K562 (cell line): ENCODE results near the gene TCEAL9. TPM values are rescaled to one million over a fixed set of nuclear protein-coding genes. Genes with fewer than 3 reads are reported as not detected.

Experiments used
- ATAC-seq: fragments of 200-7000 bp; cut with Tn5 transposase; 3 replicates; pipeline ENCODE4 v1.9.1; 2020; ENCODE audit warnings: moderate library complexity
- BruUV-seq: library from RNA; stranded (reverse); fragments of 400-500 nt; replicated peaks from 2 replicates; lab custom pipeline; 2021; lab: Mats Ljungman, UMichigan
- CTCF ChIA-PET: fragments of 300-600 bp; formaldehyde crosslinking; extraction: SDS; loops from one replicate; lab custom pipeline; 2021; ENCODE audit warnings: low intra/inter-chr PET ratio; lab: Yijun Ruan, JAX
- POLR2A ChIA-PET: fragments of 300-600, 350-650 bp; sonication (Branson Sonifier 250); formaldehyde crosslinking; extraction: SDS; loops from one replicate; lab custom pipeline; 2021; ENCODE audit warnings: antibody characterized with exemption, inconsistent platforms; lab: Yijun Ruan, JAX
- DNase-seq, 4 experiments: peaks; one replicate each; pipeline versions ENCODE4 v3.0.0 to v3.0.0-alpha.2; 2011 to 2018; ENCODE audit warnings: low spot score in 3 of 4, mixed read lengths in 3 of 4; ENCODE audit errors: extremely low read depth in 1 of 4
- FAIRE-seq: peaks from 2 replicates; lab custom pipeline; 2011; peaks lifted over from hg19 to GRCh38; lab: Jason Lieb, UNC
- H2AFZ ChIP-seq: 2 replicates; pipeline ENCODE4 v1.6.0; 2011; ENCODE audit warnings: low read depth, low read length, control low read depth, inconsistent platforms
- H3K27ac ChIP-seq: fragments of 200-600 bp; 3 replicates; pipeline ENCODE4 v1.8.0; 2011; ENCODE audit warnings: low read depth, mild to moderate bottlenecking, control low read depth, inconsistent platforms, low read length, moderate library complexity, mixed read lengths; ENCODE audit errors: extremely low read depth
- H3K27me3 ChIP-seq, 2 experiments: fragments of 300-600 bp in 1 of 2; 2 replicates in 1 of 2; 3 replicates in 1 of 2; pipeline versions ENCODE4 v1.6.0 to v1.8.0; 2011; ENCODE audit warnings: inconsistent platforms in 2 of 2, low read length in 2 of 2, mild to moderate bottlenecking in 1 of 2, mixed read lengths in 1 of 2, moderate library complexity in 1 of 2; ENCODE audit not compliant: control insufficient read depth in 2 of 2, insufficient read depth in 2 of 2
- H3K36me3 ChIP-seq: fragments of 300-600 bp; 3 replicates; pipeline ENCODE4 v1.8.0; 2011; ENCODE audit warnings: mild to moderate bottlenecking, low read length, inconsistent platforms; ENCODE audit not compliant: control insufficient read depth, insufficient read depth
- H3K4me1 ChIP-seq, 2 experiments: fragments of 200-600 bp in 1 of 2; replicated peaks in 1 of 2; 2 replicates in 1 of 2; 3 replicates in 1 of 2; pipeline versions ENCODE4 v1.5.1 to v1.8.0; 2011; ENCODE audit warnings: inconsistent platforms in 2 of 2, low read length in 2 of 2, mild to moderate bottlenecking in 1 of 2, mixed read lengths in 1 of 2, moderate library complexity in 1 of 2; ENCODE audit not compliant: control insufficient read depth in 2 of 2, insufficient read depth in 2 of 2
- H3K4me2 ChIP-seq: 2 replicates; pipeline ENCODE4 v1.6.1; 2011; ENCODE audit warnings: low read length, control low read depth, inconsistent platforms, mixed read lengths; ENCODE audit not compliant: insufficient read depth
- H3K4me3 ChIP-seq: fragments of 200-600 bp; sonication (generic), shearing (Covaris generic); 2 replicates; pipeline ENCODE4 v1.5.1; 2016; ENCODE audit warnings: control low read depth, inconsistent platforms
- H3K79me2 ChIP-seq: fragments of 200-600 bp; 3 replicates; pipeline ENCODE4 v1.8.0; 2011; ENCODE audit warnings: low read length, inconsistent platforms; ENCODE audit not compliant: control insufficient read depth, insufficient read depth
- H3K9ac ChIP-seq, 2 experiments: 2 replicates each; pipeline versions ENCODE4 v1.6.0 to v1.6.1; 2011; ENCODE audit warnings: low read depth in 2 of 2, low read length in 2 of 2, control low read depth in 1 of 2, inconsistent platforms in 1 of 2, mild to moderate bottlenecking in 1 of 2, mixed read lengths in 1 of 2; ENCODE audit not compliant: insufficient read depth in 1 of 2
- H3K9me1 ChIP-seq: one replicate; pipeline ENCODE4 v1.6.0; 2011; ENCODE audit warnings: inconsistent platforms, mild to moderate bottlenecking, low read length, moderate library complexity; ENCODE audit not compliant: control insufficient read depth, insufficient read depth
- H3K9me3 ChIP-seq: replicated peaks from 2 replicates; pipeline ENCODE4 v1.5.1; 2011; ENCODE audit warnings: low read depth, low read length, inconsistent platforms; ENCODE audit not compliant: control insufficient read depth, insufficient read depth
- H4K20me1 ChIP-seq: replicated peaks from 2 replicates; pipeline ENCODE4 v1.6.1; 2011; ENCODE audit warnings: low read length, inconsistent platforms, mixed read lengths; ENCODE audit not compliant: control insufficient read depth, insufficient read depth
- BRCA1 ChIP-seq, 2 experiments: fragments of 450-650 bp in 1 of 2; sonication (generic) in 1 of 2; formaldehyde crosslinking in 1 of 2; IDR thresholded peaks; 2 replicates each; pipeline versions ENCODE4 v1.5.0 to v1.6.1; 2017 to 2020; ENCODE audit warnings: mild to moderate bottlenecking in 1 of 2, missing genetic modification reagents in 1 of 2
- DLX4 ChIP-seq: fragments of 250-450 bp; sonication (Bioruptor Pico); IDR thresholded peaks from 2 replicates; pipeline ENCODE4 v1.6.1; 2021; ENCODE audit warnings: mild to moderate bottlenecking
- ELK3 ChIP-seq: fragments of 450-650 bp; formaldehyde crosslinking; IDR thresholded peaks from 2 replicates; pipeline ENCODE4 v1.4.0; 2020; ENCODE audit warnings: mild to moderate bottlenecking
- ESRRB ChIP-seq: fragments of 250-450 bp; sonication (Bioruptor Pico); IDR thresholded peaks from 2 replicates; pipeline ENCODE4 v1.5.0; 2020; ENCODE audit warnings: mild to moderate bottlenecking, moderate library complexity, borderline replicate concordance
- FOS ChIP-seq: IDR thresholded peaks from 3 replicates; pipeline ENCODE4 v1.6.1; 2011; ENCODE audit not compliant: insufficient read length; ENCODE audit errors: extremely low read depth
- FOXJ2 ChIP-seq: fragments of 200-800 bp; sonication (Bioruptor generic); IDR thresholded peaks from 2 replicates; pipeline ENCODE4 v1.6.1; 2016; ENCODE audit warnings: missing genetic modification characterization, missing compliant biosample characterization
- NR3C1 ChIP-seq: sonication (generic); formaldehyde crosslinking; IDR thresholded peaks from 2 replicates; pipeline ENCODE4 v1.8.1; 2022; ENCODE audit warnings: missing genetic modification reagents
- PTBP1 ChIP-seq: fragments of 200-400 bp; formaldehyde crosslinking; IDR thresholded peaks from 2 replicates; pipeline ENCODE4 v1.6.1; 2017; ENCODE audit warnings: low read depth, low read length
- RBM14 ChIP-seq: fragments of 200-400 bp; formaldehyde crosslinking; IDR thresholded peaks from 2 replicates; pipeline ENCODE4 v1.6.1; 2018; ENCODE audit warnings: low read depth, mild to moderate bottlenecking, low read length, moderate library complexity, borderline replicate concordance; ENCODE audit not compliant: insufficient read depth
- RBM15 ChIP-seq: fragments of 200-400 bp; formaldehyde crosslinking; IDR thresholded peaks from 2 replicates; pipeline ENCODE4 v1.6.1; 2018; ENCODE audit warnings: mild to moderate bottlenecking, low read length, moderate library complexity; ENCODE audit not compliant: insufficient read depth
- SP2 ChIP-seq: IDR thresholded peaks from 2 replicates; pipeline ENCODE4 v1.6.1; 2011; ENCODE audit warnings: mild to moderate bottlenecking, low read depth, low read length, moderate library complexity; ENCODE audit not compliant: poor library complexity, severe bottlenecking; ENCODE audit errors: extremely low read depth
- SUPT5H ChIP-seq: fragments of 450-650 bp; IDR thresholded peaks from 2 replicates; pipeline ENCODE4 v1.6.1; 2016
- ZBTB33 ChIP-seq: sonication (generic); formaldehyde crosslinking; IDR thresholded peaks from 2 replicates; pipeline ENCODE4 v1.8.1; 2023; ENCODE audit warnings: mild to moderate bottlenecking, missing genetic modification reagents
- ZFX ChIP-seq: sonication (generic); formaldehyde crosslinking; IDR thresholded peaks from 2 replicates; pipeline ENCODE4 v1.8.0; 2022; ENCODE audit warnings: mild to moderate bottlenecking, missing genetic modification reagents, moderate library complexity
- ZNF197 ChIP-seq: fragments of 200-800 bp; sonication (Bioruptor generic); IDR thresholded peaks from 2 replicates; pipeline ENCODE4 v1.6.1; 2016; ENCODE audit warnings: low read depth, missing genetic modification characterization, missing compliant biosample characterization
- ZNF436 ChIP-seq: fragments of 250-450, 450-650 bp; sonication (Bioruptor Pico); formaldehyde crosslinking; IDR thresholded peaks from 2 replicates; pipeline ENCODE4 v1.7.0; 2020; ENCODE audit warnings: mild to moderate bottlenecking
- WGBS: fragments of 100-300 bp; shearing (Covaris generic); methylation state at CpG from one replicate; pipeline ENCODE4 v1.1.6; 2016; ENCODE audit warnings: low coverage, mixed read lengths; ENCODE audit not compliant: insufficient coverage; ENCODE audit errors: missing lambda C conversion rate; 5-methylcytosine and 5-hydroxymethylcytosine counted together
- in situ Hi-C: fragments of 300-500 bp; cut with MboI; formaldehyde crosslinking; loops from 4 replicates; pipeline ENCODE4 v1.15.0; 2018; ENCODE audit warnings: inconsistent platforms, mixed read lengths
- intact Hi-C: fragments of 100-400 bp; cut with micrococcal nuclease; formaldehyde crosslinking; loops from 2 replicates; pipeline ENCODE4 v1.14.2; 2022
- polyA plus RNA-seq, 8 experiments: library from polyadenylated mRNA; depleted of rRNA in 4 of 8; stranded (reverse) in 5 of 8; unstranded in 3 of 8; fragments of >200 nt; fragmentation: Nextera tagmentation in 2 of 8; fragmentation: Illumina TruSeq in 1 of 8; extraction: Ambion mirVana in 2 of 8; extraction: Trizol in 1 of 8; gene quantifications; 2 replicates each; pipeline versions ENCODE4 v1.2.1 to v1.2.3, GENCODE V29; 2011 to 2014; ENCODE audit warnings: inconsistent platforms in 1 of 8, missing spikeins in 1 of 8
- total RNA-seq, 7 experiments: library from RNA; depleted of rRNA in 6 of 7; stranded (reverse); fragments of >200 nt in 6 of 7; fragmentation: Illumina TruSeq in 2 of 7; extraction: Trizol in 2 of 7; gene quantifications; 2 replicates each; pipeline versions ENCODE4 v1.2.1 to v1.2.3, GENCODE V29; 2011 to 2021; ENCODE audit warnings: low replicate concordance in 1 of 7
- TF ChIP-seq, protein P1 (sequence below): IDR thresholded peaks from 2 replicates; pipeline ENCODE4 v1.6.1; 2011; ENCODE audit not compliant: insufficient read length; ENCODE audit errors: extremely low read depth

The TCEAL9 gene
- total and polyA plus RNA-seq, 9 of the 15 experiments (the other 6 are each of a cell fraction or from before 2014, with no cell fraction given): 16.2 to 106 (median 69.6) TPM

DNA sequence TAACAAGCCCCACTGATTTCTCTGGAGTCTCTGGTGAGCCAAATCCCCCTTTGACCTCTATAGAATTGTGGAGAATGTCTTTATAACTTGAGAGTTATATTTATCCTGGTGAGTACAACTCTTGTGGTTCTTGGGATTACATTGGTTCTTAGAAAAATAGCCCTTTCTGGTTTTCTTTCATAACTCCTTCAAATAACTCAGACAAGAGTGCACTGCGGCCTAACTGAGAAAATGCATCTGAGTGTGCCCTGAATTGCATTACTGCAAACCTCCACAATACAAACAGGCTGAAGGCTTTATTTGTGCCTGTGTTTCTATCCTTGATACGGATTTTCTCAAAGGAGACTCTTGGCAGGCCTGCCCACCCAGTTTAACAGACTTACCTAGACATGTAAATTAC is 22.7 kb downstream of the TCEAL9 start:
- Histone ChIP-seq H3K79me2 (no peaks in the 10 kb centered on the region), H3K9me1 (no peaks in the 10 kb centered on the region), H3K4me1 (no peaks in the 10 kb centered on the region), H2AFZ (no peak overlapping the region), H3K27ac (no peak overlapping the region), H3K36me3 (no peaks in the 10 kb centered on the region), H3K9me3 (no peaks in the 10 kb centered on the region), H3K9ac (no peak overlapping the region), H3K4me2 (no peak overlapping the region), H3K4me3 (no peak overlapping the region), H3K27me3 (no peaks in the 10 kb centered on the region), H4K20me1 (no peaks in the 10 kb centered on the region)
- CTCF ChIA-PET: no interaction called here
- no TSS peak for BruUV-seq
- intact Hi-C loops: no loop called here
- 35% methylated on average over 2 of the region's 2 CpGs for WGBS
- DNase-seq (no peak), FAIRE-seq (no peak), ATAC-seq (no peak)
- TF ChIP-seq NR3C1 (CRISPR knock-in tag) (no peak), RBM14 (no peak), ELK3 (CRISPR knock-in tag) (no peak), BRCA1 (IDR thresholded peaks at IDR 0.05) (no peak), BRCA1 (CRISPR knock-in tag; IDR thresholded peaks at IDR 0.05) (no peak), ZFX (CRISPR knock-in tag) (no peak), SUPT5H (no peak), ZNF436 (CRISPR knock-in tag) (no peak), ZNF197 (no peak), ESRRB (CRISPR knock-in tag) (no peak), ZBTB33 (CRISPR knock-in tag) (no peak), DLX4 (no peak), FOS (no peak), FOXJ2 (tag) (no peak), SP2 (no peak), RBM15 (no peak), PTBP1 (no peak)
- TF ChIP-seq, protein P1, sequence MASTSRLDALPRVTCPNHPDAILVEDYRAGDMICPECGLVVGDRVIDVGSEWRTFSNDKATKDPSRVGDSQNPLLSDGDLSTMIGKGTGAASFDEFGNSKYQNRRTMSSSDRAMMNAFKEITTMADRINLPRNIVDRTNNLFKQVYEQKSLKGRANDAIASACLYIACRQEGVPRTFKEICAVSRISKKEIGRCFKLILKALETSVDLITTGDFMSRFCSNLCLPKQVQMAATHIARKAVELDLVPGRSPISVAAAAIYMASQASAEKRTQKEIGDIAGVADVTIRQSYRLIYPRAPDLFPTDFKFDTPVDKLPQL: no peak
- POLR2A ChIA-PET: no interaction called here
- in situ Hi-C loops: no loop called here
